Neural cell (in vitro differentiated cells): ENCODE measurements around the gene SLCO1B3.

Experiments
- CTCF ChIP-seq: fragments of 450-650 bp; IDR thresholded peaks from 2 replicates; pipeline ENCODE4 v1.5.1; 2014; ENCODE audit warnings: antibody characterized with exemption, mild to moderate bottlenecking, moderate library complexity; ENCODE audit not compliant: poor library complexity, severe bottlenecking
- REST ChIP-seq: IDR thresholded peaks from 2 replicates; pipeline ENCODE4 v1.6.1; 2012; ENCODE audit warnings: borderline replicate concordance

GRCh38 chr12:20777420-20777819 lies 33.1 kb upstream of the SLCO1B3 start:
- TF ChIP-seq REST: no peak
- TF ChIP-seq CTCF: no peak
